ENCODE results near the gene DYRK2.

The DYRK2 gene

GRCh38 chr12:67656251-67656650 lies 7.7 kb downstream of the DYRK2 start:
- in situ Hi-C loops (cut with HindIII; ENCODE audit: low sequenced_read_pairs) = no loop called here

GRCh38 chr12:67658486-67658885 lies 9.9 kb downstream of the DYRK2 start:
- H3K4me3 ChIP-seq (ENCODE audit: low read depth, low read length) = no peak overlapping the region
- DNase-seq (ENCODE audit: low read depth) = no peak
- no peak for TF ChIP-seq CTCF (IDR thresholded peaks at IDR 0.05; ENCODE audit: low read depth, low read length, missing control alignments)
- in situ Hi-C loops (cut with HindIII; ENCODE audit: low sequenced_read_pairs) = no loop called here

More at GRCh38 chr12:67656251-67656650, 7.7 kb downstream of the DYRK2 start:
- no peak for DNase-seq (ENCODE audit: low read depth)
- no peak for TF ChIP-seq CTCF (IDR thresholded peaks at IDR 0.05; ENCODE audit: low read depth, low read length, missing control alignments)
- H3K4me3 ChIP-seq (ENCODE audit: low read depth, low read length) = no peak overlapping the region

- in situ Hi-C loops (cut with HindIII; ENCODE audit: low sequenced_read_pairs) = no loop called here
- TF ChIP-seq CTCF (IDR thresholded peaks at IDR 0.05; ENCODE audit: low read depth, low read length, missing control alignments) = no peak
- no peak overlapping the region for H3K4me3 ChIP-seq (ENCODE audit: low read depth, low read length)
- DNase-seq (ENCODE audit: low read depth) = no peak
Measured at GRCh38 chr12:67659292-67659691, 10.7 kb downstream of the DYRK2 start.

GRCh38 chr12:67661311-67662021 lies 12.9 kb downstream of the DYRK2 start:
- no peak overlapping the region for H3K4me3 ChIP-seq (ENCODE audit: low read depth, low read length)
- DNase-seq (ENCODE audit: low read depth) = no peak
- in situ Hi-C loops (cut with HindIII; ENCODE audit: low sequenced_read_pairs) = no loop called here
- TF ChIP-seq CTCF (IDR thresholded peaks at IDR 0.05; ENCODE audit: low read depth, low read length, missing control alignments) = no peak

GRCh38 chr12:67662910-67663538 lies 14.5 kb downstream of the DYRK2 start:
- in situ Hi-C loops (cut with HindIII; ENCODE audit: low sequenced_read_pairs) = no loop called here
- no peak overlapping the region for H3K4me3 ChIP-seq (ENCODE audit: low read depth, low read length)
- no peak for TF ChIP-seq CTCF (IDR thresholded peaks at IDR 0.05; ENCODE audit: low read depth, low read length, missing control alignments)
- no peak for DNase-seq (ENCODE audit: low read depth)

GRCh38 chr12:67664171-67664570 lies 15.6 kb downstream of the DYRK2 start:
- DNase-seq (ENCODE audit: low read depth) = no peak
- no peak overlapping the region for H3K4me3 ChIP-seq (ENCODE audit: low read depth, low read length)
- TF ChIP-seq CTCF (IDR thresholded peaks at IDR 0.05; ENCODE audit: low read depth, low read length, missing control alignments) = no peak
- in situ Hi-C loops (cut with HindIII; ENCODE audit: low sequenced_read_pairs) = no loop called here

Measured in astrocyte of the cerebellum (primary cell).